GM21367 (cell line): Measurements from ENCODE around the gene VWC2.
A peak's percentile ranks its signal among the peaks of the same experiment; 100 is the strongest.

ENCODE experiments used
- ATAC-seq: cut with Tn5 transposase; IDR thresholded peaks from one replicate; pipeline ENCODE4 v1.9.1; 2021; ENCODE audit not compliant: unreplicated experiment

The VWC2 gene

GRCh38 chr7:49781996-49782395 is 8.6 kb downstream of the VWC2 start:
- no peak for ATAC-seq

GRCh38 chr7:49783446-49783845 is 10.0 kb downstream of the VWC2 start:
- ATAC-seq: no peak

- ATAC-seq: no peak
These were observed 14.5 kb downstream of the VWC2 start for GRCh38 chr7:49787980-49788379.

- no peak for ATAC-seq
These were observed 15.1 kb downstream of the VWC2 start for GRCh38 chr7:49788455-49789059.

GRCh38 chr7:49789736-49790135 is 16.3 kb downstream of the VWC2 start:
- ATAC-seq: no peak

- ATAC-seq: no peak
These were observed 16.8 kb downstream of the VWC2 start for GRCh38 chr7:49790209-49790608.

GRCh38 chr7:49791088-49791741 is 17.8 kb downstream of the VWC2 start:
- no peak for ATAC-seq

- no peak for ATAC-seq
These were observed 24.7 kb downstream of the VWC2 start for GRCh38 chr7:49797987-49798660.

- no peak for ATAC-seq
These were observed 26.6 kb downstream of the VWC2 start for GRCh38 chr7:49800031-49800430.

GRCh38 chr7:49802600-49802999 is 29.2 kb downstream of the VWC2 start:
- no peak for ATAC-seq

GRCh38 chr7:49803812-49804211 is 30.4 kb downstream of the VWC2 start:
- no peak for ATAC-seq

GRCh38 chr7:49805371-49806007 is 32.1 kb downstream of the VWC2 start:
- ATAC-seq: no peak

- ATAC-seq: peak; percentile 47
These were observed 39.1 kb downstream of the VWC2 start for GRCh38 chr7:49812534-49812933.

GRCh38 chr7:49817279-49817678 is 43.8 kb downstream of the VWC2 start:
- ATAC-seq: no peak

GRCh38 chr7:49821181-49821580 is 47.7 kb downstream of the VWC2 start:
- no peak for ATAC-seq

- no peak for ATAC-seq
These were observed 49.4 kb downstream of the VWC2 start for GRCh38 chr7:49822856-49823255.

- no peak for ATAC-seq
These were observed 50.1 kb downstream of the VWC2 start for GRCh38 chr7:49823566-49823965.

- ATAC-seq: no peak
These were observed 66.6 kb downstream of the VWC2 start for GRCh38 chr7:49839863-49840645.

- no peak for ATAC-seq
These were observed 67.4 kb downstream of the VWC2 start for GRCh38 chr7:49840751-49841405.

- no peak for ATAC-seq
These were observed 72.2 kb downstream of the VWC2 start for GRCh38 chr7:49845626-49846025.
